ENCODE results near the gene ZNF784. TPM values are rescaled to one million over a fixed set of nuclear protein-coding genes. Genes with fewer than 3 reads are reported as not detected.

Gene ZNF784
- total RNA-seq, 3 donors from 2014 or later (not counting 1 experiment from before 2014, with no cell fraction given), result 6.4 to 7.9 (median 7.1) TPM

- Mint-ChIP-seq H3K27ac (no peak overlapping the region), H3K4me1 (peaks cover 12 to 37% of the 10 kb centered on the region in 2 donors), H3K9me3 (no peaks in the 10 kb centered on the region), H3K36me3 (no peaks in the 10 kb centered on the region), H3K4me3 (no peak overlapping the region), H3K27me3 (ENCODE audit: low read depth in 2 of 2) (no peaks in the 10 kb centered on the region)
- no peak for DNase-seq
- no peak for ATAC-seq
- Histone ChIP-seq H3K4me1 (ENCODE audit: control insufficient read depth, insufficient read depth, low read length) (peaks cover 9% of the 10 kb centered on the region), H3K36me3 (ENCODE audit: control insufficient read depth, insufficient read depth, low read length) (peaks cover 74% of the 10 kb centered on the region), H3K27ac (ENCODE audit: low read length) (no peak overlapping the region), H3K27me3 (ENCODE audit: control insufficient read depth, insufficient read depth, low read length) (no peaks in the 10 kb centered on the region), H3K4me3 (ENCODE audit: low read length) (no peak overlapping the region), H3K9me3 (ENCODE audit: control insufficient read depth, insufficient read depth, low read length) (no peaks in the 10 kb centered on the region)
- TF ChIP-seq, protein P1, sequence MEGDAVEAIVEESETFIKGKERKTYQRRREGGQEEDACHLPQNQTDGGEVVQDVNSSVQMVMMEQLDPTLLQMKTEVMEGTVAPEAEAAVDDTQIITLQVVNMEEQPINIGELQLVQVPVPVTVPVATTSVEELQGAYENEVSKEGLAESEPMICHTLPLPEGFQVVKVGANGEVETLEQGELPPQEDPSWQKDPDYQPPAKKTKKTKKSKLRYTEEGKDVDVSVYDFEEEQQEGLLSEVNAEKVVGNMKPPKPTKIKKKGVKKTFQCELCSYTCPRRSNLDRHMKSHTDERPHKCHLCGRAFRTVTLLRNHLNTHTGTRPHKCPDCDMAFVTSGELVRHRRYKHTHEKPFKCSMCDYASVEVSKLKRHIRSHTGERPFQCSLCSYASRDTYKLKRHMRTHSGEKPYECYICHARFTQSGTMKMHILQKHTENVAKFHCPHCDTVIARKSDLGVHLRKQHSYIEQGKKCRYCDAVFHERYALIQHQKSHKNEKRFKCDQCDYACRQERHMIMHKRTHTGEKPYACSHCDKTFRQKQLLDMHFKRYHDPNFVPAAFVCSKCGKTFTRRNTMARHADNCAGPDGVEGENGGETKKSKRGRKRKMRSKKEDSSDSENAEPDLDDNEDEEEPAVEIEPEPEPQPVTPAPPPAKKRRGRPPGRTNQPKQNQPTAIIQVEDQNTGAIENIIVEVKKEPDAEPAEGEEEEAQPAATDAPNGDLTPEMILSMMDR (IDR thresholded peaks at IDR 0.05), result no peak
- intact Hi-C loops (cut with micrococcal nuclease), result no loop called here
- WGBS (ENCODE audit: insufficient coverage), result 95% methylated on average over 12 of the region's 12 CpGs
Measured at GRCh38 chr19:55667511-55667910, 43.1 kb upstream of the ZNF784 start.

DNA sequence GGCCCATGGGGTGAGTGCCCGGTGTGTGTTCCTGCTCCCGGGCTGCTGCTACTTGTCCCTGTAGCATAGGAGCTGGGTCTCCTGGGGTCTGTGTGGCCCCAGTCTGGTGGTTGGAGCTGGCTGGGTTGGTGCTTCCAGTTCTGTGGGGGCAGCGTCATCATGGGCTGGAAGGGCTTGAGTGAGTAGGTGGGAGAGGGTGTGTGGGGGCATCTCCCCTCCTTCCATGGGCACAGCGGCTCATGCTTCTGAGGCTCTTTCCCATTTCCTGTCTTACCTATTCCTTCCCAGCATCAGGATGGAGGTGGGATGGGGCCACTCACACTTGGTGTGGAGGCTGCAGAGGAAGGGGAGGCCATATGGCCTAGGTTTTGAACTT, 42.6 kb upstream of the ZNF784 start:
- peaks cover 76% of the 10 kb centered on the region for H3K36me3 ChIP-seq (ENCODE audit: control insufficient read depth, insufficient read depth, low read length)
- ATAC-seq, result no peak
- peaks cover 3% of the 10 kb centered on the region for H3K36me3 Mint-ChIP-seq
- H3K27ac ChIP-seq (ENCODE audit: low read length), result no peak overlapping the region
- peaks cover 14 to 40% of the 10 kb centered on the region in 2 donors for H3K4me1 Mint-ChIP-seq
- 98% methylated on average over 2 of the region's 4 CpGs for WGBS (ENCODE audit: insufficient coverage)
- no peak for DNase-seq
- no peaks in the 10 kb centered on the region for H3K9me3 Mint-ChIP-seq
- no peak overlapping the region for H3K4me3 ChIP-seq (ENCODE audit: low read length)
- no peak overlapping the region for H3K4me3 Mint-ChIP-seq
- TF ChIP-seq, protein P1 (IDR thresholded peaks at IDR 0.05), result no peak
- intact Hi-C loops (cut with micrococcal nuclease), result no loop called here
- H3K27ac Mint-ChIP-seq, result no peak overlapping the region
- H3K27me3 ChIP-seq (ENCODE audit: control insufficient read depth, insufficient read depth, low read length), result no peaks in the 10 kb centered on the region
- H3K27me3 Mint-ChIP-seq (ENCODE audit: low read depth in 2 of 2), result no peaks in the 10 kb centered on the region
- H3K4me1 ChIP-seq (ENCODE audit: control insufficient read depth, insufficient read depth, low read length), result peaks cover 9% of the 10 kb centered on the region
- no peaks in the 10 kb centered on the region for H3K9me3 ChIP-seq (ENCODE audit: control insufficient read depth, insufficient read depth, low read length)

DNA sequence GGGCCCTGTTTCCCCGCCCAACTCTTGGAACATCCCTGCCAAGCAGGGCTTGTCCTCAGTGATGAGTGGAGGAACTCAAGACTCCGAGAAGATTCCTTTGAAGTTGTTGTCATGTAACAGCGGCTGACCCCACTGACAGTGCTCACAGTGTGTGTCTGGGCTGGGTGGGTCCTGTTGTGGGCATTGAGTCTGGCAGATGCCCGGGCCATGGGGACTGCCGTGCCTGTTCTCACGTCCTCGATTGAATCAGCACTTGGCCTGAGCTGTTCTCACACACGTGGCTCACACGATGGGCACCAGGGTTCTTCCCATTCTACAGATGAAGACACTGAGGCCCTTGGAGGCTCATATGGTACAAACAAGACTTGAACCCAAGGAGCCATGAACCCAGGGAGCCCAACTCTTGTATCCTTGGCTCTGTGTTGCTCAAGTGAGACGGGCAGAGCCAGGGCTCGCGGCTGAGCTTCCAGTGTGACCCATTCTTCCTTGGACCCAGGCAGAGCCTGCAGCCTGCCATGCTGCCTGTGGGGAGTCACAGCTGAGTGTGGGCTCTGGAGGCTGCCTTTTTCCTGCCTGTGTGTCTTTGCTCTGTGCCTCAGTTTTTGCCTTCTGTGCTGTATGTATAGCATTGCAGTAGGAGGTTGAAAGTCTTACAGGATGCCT, 42.1 kb upstream of the ZNF784 start:
- Mint-ChIP-seq H3K27ac (no peak overlapping the region), H3K4me1 (peaks cover 15 to 42% of the 10 kb centered on the region in 2 donors), H3K9me3 (no peaks in the 10 kb centered on the region), H3K36me3 (peaks cover 8% of the 10 kb centered on the region), H3K4me3 (no peak overlapping the region), H3K27me3 (ENCODE audit: low read depth in 2 of 2) (no peaks in the 10 kb centered on the region)
- TF ChIP-seq, protein P1 (IDR thresholded peaks at IDR 0.05), result no peak
- no peak for DNase-seq
- peaks cover 81% of the 10 kb centered on the region for H3K36me3 ChIP-seq (ENCODE audit: control insufficient read depth, insufficient read depth, low read length)
- WGBS (ENCODE audit: insufficient coverage), result 90% methylated on average over 12 of the region's 12 CpGs
- no peaks in the 10 kb centered on the region for H3K9me3 ChIP-seq (ENCODE audit: control insufficient read depth, insufficient read depth, low read length)
- no peak overlapping the region for H3K4me3 ChIP-seq (ENCODE audit: low read length)
- H3K4me1 ChIP-seq (ENCODE audit: control insufficient read depth, insufficient read depth, low read length), result peaks cover 9% of the 10 kb centered on the region
- H3K27me3 ChIP-seq (ENCODE audit: control insufficient read depth, insufficient read depth, low read length), result no peaks in the 10 kb centered on the region
- intact Hi-C loops (cut with micrococcal nuclease), result no loop called here
- H3K27ac ChIP-seq (ENCODE audit: low read length), result no peak overlapping the region
- no peak for ATAC-seq

Data from natural killer cell (primary cell).